Hematopoietic multipotent progenitor cell treated with erythropoietin and hydrocortisone succinate and interleukin-3 and kit ligand, for 15 days (in vitro differentiated cells): Measurements from ENCODE around the gene ZNRD2.

Experiments
- DNase-seq: peaks from one replicate; pipeline ENCODE4 v3.0.0-alpha.2; 2015; ENCODE audit warnings: low spot score

Gene ZNRD2

DNA sequence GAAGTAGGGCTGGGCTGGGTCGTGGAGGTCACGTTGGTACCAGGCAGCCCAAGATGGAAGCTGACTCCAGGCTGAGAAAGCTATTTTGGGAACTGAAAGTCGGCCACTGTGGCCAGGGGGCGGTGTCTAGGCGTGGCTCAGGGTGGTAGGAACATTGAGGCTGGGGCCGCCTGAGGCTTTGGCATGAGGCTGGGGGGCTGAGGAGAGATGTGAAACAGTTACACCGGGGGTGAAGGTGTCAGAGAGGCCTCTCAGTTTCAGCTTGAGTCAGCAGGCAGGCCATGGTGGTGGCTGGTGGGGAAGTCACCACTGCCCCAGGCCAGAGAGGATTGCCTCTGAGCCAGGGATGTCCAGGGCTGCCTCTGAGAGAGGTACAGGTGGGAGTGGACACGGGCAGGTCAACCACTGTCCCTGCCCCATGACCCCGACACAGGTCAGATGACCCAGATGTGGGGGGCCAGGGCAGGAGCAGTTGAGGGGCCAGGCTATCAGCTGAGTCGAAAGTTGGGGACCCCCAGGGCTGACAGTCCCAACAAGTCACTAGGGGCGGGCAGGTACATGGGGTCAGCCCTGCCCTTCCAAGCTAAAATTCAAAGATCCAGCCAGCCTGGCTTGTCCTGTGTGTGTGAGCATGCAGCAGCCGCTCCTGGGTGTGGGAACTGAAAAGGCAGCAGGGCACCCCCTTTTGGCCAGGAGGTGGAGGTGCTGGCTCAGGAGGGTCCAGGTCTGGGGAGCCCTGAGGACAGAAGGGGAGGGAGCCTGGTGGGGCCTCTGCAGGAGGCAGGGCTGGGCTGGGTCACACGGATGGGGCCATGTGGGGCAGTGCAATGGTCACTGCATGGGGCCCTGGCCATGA lies 18.1 kb downstream of the ZNRD2 start:
- peak; percentile 79 for DNase-seq

DNA sequence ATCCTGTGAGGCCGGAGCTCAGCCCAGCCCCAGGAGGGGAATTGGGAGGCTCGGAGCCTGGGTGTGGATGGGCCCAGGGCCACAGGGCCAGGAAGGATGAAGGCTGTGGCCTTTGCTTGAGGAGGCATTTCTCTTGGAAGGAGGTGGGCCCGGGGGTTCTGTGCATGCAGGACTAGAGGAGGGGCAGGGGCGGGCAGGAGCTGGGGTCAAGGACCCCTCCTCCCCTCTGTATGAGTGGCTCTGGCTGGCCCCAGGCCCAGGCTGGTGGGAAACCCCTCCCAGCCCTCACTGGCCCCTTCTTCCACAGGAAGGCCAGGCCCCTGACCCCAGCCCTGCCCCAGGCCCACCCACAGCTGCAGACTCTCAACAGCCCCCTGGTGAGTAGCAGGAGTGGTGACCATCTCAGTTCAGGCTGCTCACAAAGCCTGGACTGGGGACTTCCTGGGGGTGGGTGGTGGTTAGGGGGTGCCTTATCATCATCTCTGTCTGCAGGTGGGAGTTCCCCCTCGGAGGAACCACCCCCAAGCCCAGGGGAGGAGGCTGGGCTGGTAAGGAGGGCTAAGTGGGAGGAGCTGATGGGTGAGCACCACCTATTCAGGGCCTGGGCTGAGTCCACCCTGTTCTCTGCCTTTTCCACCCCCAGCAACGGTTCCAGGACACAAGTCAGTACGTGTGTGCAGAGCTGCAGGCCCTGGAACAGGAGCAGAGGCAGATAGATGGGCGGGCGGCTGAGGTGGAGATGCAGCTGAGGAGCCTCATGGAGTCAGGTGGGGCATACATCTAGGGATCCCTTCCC lies 19.4 kb downstream of the ZNRD2 start:
- DNase-seq = no peak

DNA sequence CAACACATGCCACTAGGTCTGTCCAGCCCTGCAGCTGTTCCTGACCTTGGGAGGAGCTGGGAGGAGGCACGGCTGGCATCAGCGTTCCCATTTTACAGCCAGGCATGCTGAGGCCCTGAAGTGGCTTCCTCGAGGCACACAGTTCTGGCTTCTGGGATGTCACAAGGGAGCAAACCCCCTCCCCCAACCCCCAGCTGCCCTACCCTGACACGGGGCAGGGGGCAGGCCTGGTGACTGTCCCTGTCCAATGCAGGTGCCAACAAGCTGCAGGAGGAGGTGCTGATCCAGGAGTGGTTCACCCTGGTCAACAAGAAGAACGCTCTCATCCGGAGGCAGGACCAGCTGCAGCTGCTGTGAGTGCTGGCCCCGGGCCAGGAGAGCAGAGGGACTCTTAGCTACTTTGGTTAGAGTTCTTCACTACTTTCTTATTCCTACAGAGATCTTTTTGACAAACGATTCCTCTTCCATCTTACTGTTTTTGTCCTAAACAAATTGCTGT lies 20.0 kb downstream of the ZNRD2 start:
- no peak for DNase-seq

DNA sequence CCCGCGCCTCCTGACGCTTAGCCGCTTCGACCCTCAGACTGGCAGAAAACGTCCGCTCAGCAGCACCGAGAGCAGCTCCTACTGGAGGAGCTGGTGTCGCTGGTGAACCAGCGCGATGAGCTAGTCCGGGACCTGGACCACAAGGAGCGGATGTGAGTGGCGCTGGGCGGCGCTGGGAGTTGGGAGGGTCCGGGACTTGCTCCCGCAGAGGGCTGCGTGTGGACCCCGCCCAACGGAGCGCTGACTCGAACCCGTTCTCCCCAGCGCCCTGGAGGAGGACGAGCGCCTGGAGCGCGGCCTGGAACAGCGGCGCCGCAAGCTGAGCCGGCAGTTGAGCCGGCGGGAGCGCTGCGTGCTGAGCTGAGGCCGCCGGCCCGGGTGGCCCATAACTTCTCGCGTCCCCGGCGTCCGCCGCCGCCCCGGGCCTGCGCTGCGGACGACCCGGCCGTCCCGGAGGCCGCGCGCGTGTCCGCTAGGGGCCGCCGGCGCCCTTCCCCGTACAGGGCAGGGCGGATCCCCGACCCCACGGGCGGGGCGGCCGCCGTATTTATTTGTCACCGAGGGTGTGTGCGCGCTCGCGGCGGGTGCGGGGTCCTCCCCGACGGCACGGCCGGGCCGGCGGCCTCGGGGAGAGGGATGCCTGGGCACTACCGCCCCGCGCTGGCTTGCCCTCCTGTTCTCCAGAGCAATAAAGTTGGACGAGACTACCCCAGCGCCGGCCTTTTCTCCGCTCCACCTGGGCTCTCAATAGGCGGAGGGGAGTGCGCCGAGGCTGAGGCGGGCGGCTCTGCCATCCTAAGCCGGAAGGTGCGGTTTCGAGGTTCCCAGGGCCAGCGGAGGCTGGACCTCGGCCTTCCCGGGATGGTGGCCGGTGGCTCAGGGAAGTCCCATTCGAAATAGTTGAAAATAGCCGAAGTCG lies 21.9 kb downstream of the ZNRD2 start:
- DNase-seq = no peak

DNA sequence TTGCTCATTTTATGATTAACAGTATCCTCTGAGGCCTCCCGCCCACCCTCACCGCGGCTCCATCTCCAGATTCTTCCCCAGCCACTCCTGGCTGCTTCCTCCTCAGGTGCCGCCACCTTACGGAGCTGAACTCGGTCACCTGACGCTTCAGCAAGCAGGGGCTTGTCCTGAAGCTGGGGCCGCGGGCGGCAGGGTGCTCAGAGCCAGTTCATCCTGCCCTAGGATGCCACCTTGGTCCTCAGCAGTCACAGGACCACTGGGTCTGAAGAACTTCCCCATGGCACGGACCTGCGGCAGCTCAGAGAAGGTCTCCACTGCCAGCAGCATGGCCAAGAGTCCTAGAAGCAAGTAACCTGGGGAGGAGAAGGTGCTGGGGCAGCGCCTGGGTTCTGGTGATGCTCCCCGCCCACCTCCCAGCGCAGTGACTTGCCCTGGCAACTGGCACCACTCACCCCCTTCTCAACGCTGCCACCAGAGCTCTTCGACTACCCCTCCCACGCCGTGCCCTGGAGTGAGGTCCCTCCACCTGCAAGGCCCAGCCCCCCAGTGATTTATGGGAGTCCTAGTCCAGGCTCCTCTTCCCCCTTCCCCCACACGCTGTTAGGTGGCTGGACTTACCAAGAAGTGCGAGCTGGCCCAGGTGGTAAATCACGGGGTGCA lies 22.7 kb downstream of the ZNRD2 start:
- no peak for DNase-seq

DNA sequence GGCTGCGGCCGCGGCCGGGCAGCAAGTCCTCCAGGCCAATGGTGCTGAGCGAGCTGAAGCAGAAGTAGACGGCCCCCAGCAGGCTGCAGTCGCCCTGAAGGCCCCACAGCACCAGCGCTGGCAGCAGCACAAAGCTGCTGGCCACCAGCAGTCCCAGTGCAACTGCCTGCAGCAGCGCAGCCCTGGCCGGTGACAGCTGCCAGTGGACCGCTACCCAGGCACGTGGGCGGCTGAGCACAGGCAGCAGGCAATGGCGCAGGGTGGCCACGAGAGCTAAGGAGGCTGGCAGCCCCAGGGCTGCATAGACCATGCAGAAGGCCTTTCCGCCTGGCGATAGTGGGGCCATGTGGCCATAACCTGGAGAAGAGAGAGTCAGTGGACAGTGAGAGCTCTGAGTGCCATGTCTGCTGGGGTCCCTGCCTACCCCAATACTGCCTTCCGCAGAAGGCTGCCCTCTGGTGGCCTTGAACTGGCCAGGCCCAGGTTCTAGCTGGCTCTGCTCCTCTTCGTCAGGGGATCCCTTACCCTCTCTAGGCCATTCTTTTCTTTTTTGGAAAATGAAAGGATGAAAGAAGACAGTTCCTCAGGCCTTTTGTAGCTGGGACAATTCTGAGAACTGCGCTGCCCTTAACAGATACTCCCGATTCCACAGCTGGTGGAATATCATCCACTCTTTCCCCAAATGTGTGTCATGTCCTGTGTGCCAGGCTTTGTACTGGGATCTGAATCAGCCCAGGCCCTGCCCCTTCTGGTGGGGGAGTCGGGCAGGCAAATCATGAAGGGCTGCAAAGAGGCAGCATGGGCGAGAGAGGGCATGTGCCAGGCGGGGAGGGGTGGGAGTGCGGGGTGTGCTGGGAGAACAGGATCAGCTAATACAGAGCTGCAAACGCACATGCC lies 23.5 kb downstream of the ZNRD2 start:
- DNase-seq = peak; percentile 65

DNA sequence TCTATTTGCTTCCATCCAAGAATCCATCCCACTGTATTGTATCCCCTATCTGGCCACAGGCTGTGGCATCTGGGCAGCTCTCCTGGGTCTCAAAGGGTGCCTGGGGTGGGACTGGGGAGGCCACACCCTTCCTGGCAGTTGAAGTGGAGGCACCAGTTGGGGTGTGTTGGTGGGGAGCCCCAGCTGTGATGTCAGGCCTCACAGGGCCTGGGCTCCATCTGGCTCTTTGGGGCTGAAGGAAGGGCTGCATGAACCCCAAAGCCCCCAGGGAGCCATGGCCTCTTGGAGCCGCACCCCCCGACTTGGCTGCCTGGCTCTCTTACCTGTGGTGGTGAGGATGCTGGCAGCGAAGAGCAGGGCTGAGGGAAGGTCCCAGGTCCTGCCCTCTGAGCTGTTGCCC lies 24.9 kb downstream of the ZNRD2 start:
- peak; percentile 36 for DNase-seq

DNA sequence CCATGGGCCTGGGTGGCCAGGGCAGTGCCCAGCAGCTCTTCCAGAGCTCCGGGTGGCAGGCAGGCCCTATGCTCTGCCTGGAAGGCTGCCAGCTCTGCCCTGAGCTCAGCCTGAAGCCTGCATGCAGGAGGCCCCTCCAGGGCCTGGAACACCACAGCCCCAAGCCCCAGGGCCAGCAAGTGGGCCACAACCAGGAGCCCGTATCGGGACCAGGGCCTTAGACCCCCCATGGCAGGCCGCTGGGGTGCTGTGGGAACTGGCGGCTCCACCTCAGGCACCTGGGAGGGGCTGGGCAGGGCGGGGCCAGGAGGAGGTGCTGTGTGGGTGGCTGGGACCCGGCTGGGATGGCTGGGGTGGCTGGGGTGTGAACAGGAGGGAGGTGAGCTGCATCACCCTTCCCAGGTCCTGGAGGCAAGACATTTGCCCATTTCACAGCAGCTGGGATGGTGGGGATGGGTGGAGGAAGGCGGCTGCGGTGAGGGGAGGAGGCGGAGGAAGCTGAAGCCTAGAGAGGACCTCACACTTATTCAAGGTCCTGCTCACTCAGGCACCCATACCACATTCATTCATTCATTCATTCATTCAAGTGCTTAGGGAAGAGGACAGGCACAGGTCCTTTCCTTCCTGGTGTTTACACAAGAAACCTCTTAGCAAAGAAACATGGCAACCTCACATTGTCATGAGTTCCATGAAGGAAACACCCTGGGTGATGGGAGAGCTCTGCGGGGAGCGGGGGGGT lies 25.4 kb downstream of the ZNRD2 start, which contains the start of gene KCNK7:
TSS of gene KCNK7 (minus strand) at position 258 of the 739 bp plus-strand sequence. CDS start at position 230, 28 bp downstream.
- peak; percentile 40 for DNase-seq

DNA sequence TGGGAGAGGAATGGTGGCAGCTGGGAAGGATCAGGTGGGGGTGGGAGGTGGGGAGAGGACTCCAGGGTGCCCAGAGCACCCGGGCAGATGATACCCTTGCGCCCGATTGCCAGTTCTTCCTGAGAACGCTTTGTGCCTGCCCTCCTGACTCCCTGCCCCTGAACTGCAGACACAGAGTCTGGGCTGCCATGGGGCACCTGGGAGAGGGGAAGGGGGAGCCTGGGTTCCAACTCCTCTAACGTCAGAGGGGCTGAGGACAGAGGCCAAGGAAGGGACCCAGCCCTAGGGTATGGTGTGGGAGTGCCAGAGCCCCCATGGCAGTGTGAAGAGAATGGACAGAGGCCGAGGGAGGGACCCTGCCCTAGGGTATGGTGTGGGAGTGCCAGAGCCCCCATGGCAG lies 26.2 kb downstream of the ZNRD2 start:
- no peak for DNase-seq

DNA sequence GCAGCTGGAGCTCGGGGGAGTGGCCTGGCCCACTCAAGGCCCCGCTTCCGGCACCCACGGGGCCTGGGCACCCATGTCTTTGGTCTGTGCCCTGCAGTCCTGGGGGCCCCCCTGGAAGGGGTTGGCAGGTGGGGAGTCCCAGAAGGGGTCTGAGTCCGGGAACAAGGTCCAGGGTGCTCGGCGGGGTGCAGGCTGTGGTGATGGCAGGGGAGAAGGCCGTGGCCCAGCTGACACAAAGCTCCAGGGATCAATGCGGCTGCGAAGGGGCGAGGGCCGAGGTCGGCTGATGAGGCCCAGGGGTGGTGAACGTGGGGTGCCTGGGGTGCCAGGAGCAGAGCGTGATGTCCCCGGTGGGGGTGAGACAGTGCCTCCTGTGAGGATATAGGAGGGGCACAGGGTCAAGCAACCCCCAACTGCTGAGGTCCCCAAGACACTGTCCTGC lies 28.0 kb downstream of the ZNRD2 start:
- DNase-seq = no peak

DNA sequence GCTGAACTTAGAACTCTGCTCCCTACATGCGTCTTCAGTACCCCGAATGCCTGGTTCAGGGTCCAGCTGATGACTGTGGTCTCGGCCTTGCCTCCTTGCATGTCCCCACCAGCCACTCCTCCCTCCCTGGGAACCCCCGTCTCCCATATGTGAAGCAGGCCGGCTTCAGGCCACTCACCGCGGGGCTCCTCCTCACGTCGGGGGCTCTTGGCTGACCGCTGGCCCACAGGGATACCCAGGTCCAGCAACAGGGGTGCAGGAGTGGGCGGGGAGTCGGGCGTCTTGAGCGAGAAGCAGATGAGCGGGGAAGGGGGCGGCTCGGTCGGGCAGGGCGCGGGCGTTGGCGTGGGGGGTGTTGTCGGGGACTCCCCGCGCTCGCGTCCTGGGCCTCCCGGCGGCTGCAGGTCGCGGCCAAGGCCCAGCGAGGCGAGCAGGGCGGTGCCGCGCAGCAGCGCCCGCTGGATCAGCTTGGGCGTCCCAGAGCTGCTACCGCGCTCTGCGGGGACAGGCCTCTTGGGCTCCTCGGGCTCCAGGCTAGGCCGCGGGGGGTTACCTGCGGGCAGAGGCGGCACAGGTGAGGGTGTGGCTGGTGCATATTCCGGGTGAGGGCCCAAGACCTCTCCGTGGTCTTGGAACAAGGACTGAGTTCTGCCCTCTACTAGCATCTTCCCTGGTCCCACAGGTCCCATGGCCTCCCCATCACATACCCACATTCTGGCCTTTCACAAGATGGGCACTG lies 29.1 kb downstream of the ZNRD2 start:
- no peak for DNase-seq

DNA sequence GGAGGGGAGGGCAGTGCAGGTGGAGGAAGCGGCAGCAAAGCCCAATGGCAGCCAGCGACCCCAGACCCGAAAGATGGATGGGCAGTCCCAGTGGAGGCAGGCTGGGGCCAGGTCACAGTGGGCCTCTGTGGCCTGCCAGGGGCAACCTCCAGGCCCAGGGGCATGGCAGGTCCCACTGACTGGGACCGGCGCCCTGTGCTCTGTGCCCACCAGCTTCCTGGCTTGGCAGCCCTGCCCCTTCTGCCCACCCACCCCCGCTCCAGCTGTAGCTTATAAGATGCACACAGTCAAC lies 29.6 kb downstream of the ZNRD2 start:
- DNase-seq = no peak

DNA sequence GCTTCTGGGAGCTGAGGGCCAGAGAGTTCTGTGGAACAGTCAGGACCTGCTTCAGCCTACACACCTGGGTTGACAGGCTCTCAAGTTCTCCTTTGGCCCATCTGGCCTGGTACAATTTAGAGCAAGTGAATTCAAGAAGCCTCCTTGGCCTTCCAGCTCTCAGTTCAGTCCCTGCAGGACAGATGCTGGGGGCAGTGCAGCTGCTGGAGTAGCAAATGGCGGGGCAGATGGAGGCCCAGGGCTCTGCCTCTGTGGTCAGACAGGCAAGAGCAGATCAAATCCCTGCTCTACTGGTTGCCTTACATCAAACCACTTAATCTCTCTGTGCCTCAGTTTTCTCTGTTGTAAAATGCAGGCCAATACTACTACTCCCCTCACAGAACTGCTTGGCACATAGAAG lies 34.0 kb downstream of the ZNRD2 start:
- no peak for DNase-seq

DNA sequence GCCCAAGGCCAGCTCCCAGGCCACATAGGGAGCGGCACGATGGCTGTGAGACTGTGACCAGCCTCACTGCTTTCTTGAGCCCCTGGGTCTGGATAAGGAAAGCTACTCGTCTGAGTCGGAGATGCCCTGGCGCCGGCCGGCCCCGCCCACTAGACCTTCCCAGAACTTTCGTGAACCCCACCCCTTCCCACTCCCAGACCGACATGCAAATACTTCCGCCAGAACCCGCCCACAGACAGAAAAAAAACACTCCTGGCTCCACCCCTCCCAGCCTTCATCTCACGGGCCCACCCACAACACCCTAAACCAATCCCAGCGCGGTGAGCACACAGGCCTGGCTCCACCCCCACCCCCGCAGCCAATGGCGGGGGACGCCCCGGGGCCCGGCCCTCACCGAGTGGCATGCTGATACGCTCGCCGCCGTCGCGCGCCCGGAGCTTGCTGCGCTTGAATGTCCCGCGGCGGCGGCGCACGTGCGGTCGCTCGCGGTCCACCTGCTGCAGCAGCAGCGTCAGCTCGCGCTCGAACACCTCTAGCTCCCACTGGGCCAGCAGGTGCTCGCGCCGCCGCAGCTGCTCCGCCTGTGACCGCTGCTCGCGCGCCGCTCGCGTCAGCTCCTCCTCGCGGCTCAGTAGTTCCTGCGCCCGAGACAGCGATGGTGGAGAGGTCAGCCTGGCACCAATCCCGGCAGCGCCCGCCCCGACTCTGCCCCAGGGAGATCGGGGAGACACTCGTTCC lies 36.8 kb downstream of the ZNRD2 start:
- peak; percentile 37 for DNase-seq

DNA sequence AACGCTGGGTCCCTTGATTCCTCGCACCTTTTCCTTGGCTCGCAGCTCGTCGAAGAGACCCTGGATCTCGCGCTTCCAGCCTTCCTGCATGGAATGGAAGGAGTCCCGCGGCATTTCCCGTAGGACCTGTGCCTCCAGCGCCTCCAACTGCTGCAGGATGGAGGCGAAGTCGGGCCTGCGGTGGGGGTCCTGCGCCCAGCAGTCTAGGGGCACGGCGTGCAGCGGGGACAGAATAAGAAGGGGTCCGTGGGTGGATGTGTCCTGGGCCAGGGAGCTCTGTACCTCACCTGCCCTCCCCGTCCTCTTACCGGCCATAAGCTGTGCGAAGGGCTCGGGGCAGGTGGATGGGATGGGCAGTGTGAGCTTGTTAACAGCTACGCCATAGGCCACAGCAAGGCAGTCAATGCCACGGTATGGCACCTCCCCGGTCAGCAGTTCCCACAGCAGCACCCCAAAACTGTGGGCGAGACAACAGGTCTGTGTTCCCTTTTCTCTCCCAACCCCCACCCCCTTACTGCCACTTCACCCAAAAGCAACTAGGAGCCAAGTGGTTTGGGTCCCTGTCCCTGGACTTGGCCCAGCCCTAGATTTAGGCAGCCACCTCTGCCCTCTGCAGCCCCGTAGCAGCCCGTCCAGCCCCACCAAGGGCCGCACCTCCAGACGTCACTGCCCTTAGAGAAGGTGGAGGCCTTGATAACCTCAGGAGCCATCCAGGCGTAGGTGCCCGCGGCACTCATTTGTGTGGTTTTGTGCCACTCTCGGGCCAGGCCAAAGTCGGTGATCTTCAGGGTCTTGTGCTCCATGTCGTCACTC lies 37.5 kb downstream of the ZNRD2 start:
- DNase-seq = no peak

DNA sequence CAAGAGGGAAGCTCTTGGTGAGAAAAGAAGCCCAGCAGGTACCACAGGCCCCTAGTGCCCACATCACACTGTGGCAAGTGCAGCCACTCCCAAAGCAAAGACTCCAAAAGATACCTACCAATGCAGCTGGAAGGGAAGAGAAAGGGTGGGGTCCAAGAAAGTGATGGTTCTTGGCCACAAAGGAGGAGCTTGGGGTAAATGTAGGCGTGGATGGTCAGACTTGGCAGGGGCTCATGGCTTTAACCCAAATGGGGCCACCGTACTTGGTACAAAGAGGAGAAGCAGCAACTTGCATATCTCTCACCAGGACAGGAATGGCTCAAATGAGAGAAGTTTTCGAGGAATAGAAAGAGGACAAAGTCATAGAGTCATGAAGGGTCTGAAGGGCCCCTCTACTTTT lies 39.0 kb downstream of the ZNRD2 start:
- peak; percentile 54 for DNase-seq

DNA sequence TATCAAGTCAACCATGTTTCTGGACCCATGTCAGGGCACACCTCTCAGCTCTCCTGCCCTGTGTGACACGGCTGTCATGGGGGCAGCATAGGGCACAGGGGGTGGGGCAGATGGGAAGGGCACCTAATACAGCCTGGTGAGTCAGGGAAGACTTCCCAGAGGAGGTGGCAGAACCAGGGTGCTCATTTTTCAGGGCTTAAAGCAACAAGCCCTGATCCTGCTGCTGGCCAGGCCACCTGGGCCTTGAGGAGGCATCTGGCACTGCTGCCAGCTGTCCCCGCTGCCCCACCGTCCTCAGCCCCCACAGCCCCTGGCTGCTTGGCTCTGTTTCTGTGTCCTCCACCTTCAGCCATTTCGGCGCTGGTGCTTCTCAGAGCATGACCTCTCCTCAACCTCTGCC lies 39.4 kb downstream of the ZNRD2 start:
- DNase-seq = peak; percentile 66
